DMS53 (cell line): ENCODE data around the gene ARHGEF3.

Experiments used
- DNase-seq: peaks from one replicate; lab custom pipeline; 2025; lab: John Stamatoyannopoulos, UW

Gene ARHGEF3

DNA sequence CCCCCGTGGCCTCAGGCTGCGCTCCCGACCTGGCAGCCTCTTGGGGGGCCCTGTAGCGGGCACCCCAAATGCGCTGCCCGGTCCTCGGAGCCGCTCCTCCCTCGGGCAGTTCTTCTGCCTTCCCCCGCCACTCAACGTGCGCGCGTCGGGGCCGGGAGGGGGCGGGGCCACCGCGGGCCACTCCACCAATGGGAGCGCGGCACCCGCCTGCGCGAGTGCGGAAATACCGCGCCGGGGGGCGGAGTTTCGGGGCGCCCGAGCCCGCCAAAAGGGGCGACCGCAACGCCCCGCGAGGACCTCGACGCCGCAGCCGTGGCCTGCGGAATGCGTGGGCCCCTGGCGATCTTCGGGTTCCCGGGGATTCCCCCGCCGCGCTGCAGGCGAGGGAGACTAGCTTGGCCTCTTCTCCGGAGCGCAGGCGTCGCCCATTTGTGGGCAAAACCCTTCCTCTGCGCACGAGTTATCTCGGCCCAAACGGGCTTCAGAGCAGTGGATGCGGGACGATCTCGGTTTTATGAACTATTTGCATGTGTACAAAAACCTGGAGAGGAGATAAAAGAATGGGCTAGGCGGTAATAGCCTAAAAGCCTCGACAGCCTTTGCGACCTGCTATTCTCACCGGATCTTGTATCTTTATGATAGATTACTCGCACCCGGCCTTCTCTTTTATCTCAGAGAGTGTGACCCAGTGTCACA is 118.5 kb downstream of the ARHGEF3 start, which contains the start of gene TASOR:
TSS of gene TASOR (minus strand) at position 144 of the 696 bp plus-strand sequence. CDS start 259 bp downstream, outside the sequence.
- DNase-seq, result peak; percentile 83

DNA sequence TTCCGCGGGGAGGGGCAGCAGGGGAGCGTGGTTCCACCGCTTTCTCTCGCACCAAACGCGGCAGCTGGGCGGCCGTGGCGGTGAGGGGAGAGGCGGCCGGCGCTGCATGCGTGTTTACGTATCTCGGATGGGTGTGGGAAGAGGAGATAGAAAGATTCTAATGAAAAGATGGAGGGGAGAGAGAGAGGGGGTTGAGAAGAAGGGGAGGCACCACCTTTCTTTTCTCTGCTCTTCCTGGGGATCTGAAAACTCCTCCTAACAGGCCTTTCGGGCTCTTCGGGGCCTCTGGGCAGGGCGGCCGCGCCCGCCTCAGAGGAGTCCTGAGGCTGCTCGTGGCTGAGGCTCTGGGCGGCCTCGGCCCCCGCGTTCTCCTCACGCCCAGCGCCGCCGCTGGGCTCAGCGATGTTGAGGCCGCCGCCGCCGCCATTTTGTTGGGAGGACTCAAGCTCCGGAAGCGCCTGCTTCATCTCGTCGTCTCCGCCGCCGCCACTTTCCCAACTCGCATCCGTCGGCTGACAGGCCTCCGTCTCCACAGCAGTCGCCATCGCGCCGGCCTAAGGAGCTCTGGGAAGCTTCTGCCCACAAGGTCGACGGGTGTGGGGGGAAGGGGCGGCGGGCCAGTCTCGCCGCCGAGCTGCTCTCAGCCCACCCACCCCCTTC is 119.2 kb downstream of the ARHGEF3 start:
- DNase-seq, result peak; percentile 70

- no peak for DNase-seq
Measured at GRCh38 chr3:56681984-56682461, 119.7 kb downstream of the ARHGEF3 start.

DNA sequence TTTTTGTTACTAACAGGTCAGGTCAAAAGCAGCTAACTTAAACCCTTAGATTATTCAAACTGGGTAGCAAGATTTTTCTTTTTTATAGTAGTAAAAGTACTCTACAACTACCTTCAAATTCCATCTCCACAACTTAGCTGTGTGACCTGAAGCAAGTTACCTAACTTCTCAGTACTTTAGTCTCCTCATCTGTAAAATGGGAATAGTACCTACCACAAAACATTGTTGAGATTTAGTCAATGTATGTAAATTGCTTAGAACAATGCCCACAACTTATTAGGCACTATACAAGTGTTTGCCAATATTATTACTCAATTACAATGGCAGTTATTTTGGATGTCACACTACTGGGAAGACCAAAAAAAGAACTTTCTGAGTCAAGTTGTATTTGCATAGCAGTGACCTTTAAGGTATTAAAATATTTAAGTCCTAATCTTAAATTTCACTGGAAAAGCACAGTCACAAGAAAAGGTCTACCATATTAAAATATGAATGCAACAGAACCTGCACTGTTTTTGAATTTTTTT is 121.6 kb downstream of the ARHGEF3 start:
- DNase-seq, result no peak
